Esophagus (tissue), 2 donors: ENCODE data around the gene INSC. TPM values are rescaled to one million over a fixed set of nuclear protein-coding genes. Genes with fewer than 3 reads are reported as not detected.

Source experiments
- H3K27ac ChIP-seq, 2 donors: one replicate each; pipeline ENCODE4 v1.5.1; 2013; ENCODE audit warnings: low read depth in 2 of 2, mild to moderate bottlenecking in 2 of 2, inconsistent platforms in 1 of 2, low read length in 1 of 2, moderate library complexity in 1 of 2
- H3K27me3 ChIP-seq, 2 donors: one replicate each; pipeline ENCODE4 v1.6.1; 2013; ENCODE audit warnings: low read length in 2 of 2, control low read depth in 1 of 2, mild to moderate bottlenecking in 1 of 2; ENCODE audit not compliant: insufficient read depth in 2 of 2, control insufficient read depth in 1 of 2
- H3K36me3 ChIP-seq, 2 donors: one replicate each; pipeline ENCODE4 v1.6.1; 2013; ENCODE audit warnings: low read length in 1 of 2; ENCODE audit not compliant: control insufficient read depth in 2 of 2, insufficient read depth in 2 of 2
- H3K4me1 ChIP-seq, 2 donors: one replicate each; pipeline ENCODE4 v1.6.1; 2013; ENCODE audit warnings: low read length in 1 of 2; ENCODE audit not compliant: control insufficient read depth in 2 of 2, insufficient read depth in 2 of 2
- H3K4me3 ChIP-seq, 2 donors: one replicate each; pipeline ENCODE4 v1.5.1; 2013; ENCODE audit warnings: low read length in 2 of 2, mild to moderate bottlenecking in 2 of 2, low read depth in 1 of 2, moderate library complexity in 1 of 2
- H3K9me3 ChIP-seq, 2 donors: one replicate each; pipeline ENCODE4 v1.6.1; 2013; ENCODE audit warnings: mild to moderate bottlenecking in 2 of 2, low read depth in 1 of 2, low read length in 1 of 2, moderate library complexity in 1 of 2; ENCODE audit not compliant: control insufficient read depth in 2 of 2, insufficient read depth in 1 of 2
- WGBS, 2 donors: extraction: QIAGEN DNeasy Blood & Tissue Kit; methylation state at CpG; one replicate each; pipeline ENCODE4 v1.1.7; 2013; 5-methylcytosine and 5-hydroxymethylcytosine counted together
- polyA plus RNA-seq, 2 donors: library from polyadenylated mRNA; stranded (reverse); fragments of 200-250 nt; gene quantifications; one replicate each; pipeline ENCODE4 v1.2.3, GENCODE V29; 2013
- donor health status: healthy with polysubstance abuse.
- donor health status: Bipolar disorder and iron deficiency.

Gene INSC
- polyA plus RNA-seq, 2 donors = 0.06 to 0.08 TPM

GRCh38 chr11:15201586-15201985 lies 86.9 kb downstream of the INSC start:
- Histone ChIP-seq H3K36me3 (no peaks in the 10 kb centered on the region), H3K9me3 (no peaks in the 10 kb centered on the region), H3K4me3 (no peak overlapping the region), H3K27ac (no peak overlapping the region), H3K27me3 (no peaks in the 10 kb centered on the region), H3K4me1 (no peaks in the 10 kb centered on the region)
- 95 to 97% methylated on average over 4 of the region's 4 CpGs for WGBS, 2 donors

DNA sequence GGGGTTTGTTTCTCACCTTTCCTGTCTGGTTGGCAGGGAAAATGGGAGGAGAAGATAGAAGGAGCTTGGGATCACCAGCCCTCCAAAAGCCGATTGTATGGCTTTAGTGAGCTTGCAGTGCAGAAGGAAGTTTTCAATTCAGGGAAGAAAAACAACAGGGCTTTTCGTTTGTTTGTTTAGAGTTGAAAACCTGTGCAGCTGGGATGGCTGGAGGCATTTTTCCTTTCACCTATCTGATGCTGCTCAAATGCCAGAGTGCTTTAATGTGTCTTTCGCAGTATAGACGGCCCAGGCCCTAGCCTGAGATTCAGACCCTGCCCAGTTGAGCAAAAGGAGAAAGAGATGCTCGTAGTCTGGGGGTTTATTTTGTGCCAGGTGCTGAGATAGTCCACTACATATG lies 87.9 kb downstream of the INSC start:
- Histone ChIP-seq H3K9me3 (no peaks in the 10 kb centered on the region), H3K4me3 (no peak overlapping the region), H3K27ac (no peak overlapping the region), H3K4me1 (no peaks in the 10 kb centered on the region), H3K36me3 (no peaks in the 10 kb centered on the region), H3K27me3 (no peaks in the 10 kb centered on the region)
- 54 to 79% methylated on average over 5 of the region's 5 CpGs for WGBS, 2 donors

DNA sequence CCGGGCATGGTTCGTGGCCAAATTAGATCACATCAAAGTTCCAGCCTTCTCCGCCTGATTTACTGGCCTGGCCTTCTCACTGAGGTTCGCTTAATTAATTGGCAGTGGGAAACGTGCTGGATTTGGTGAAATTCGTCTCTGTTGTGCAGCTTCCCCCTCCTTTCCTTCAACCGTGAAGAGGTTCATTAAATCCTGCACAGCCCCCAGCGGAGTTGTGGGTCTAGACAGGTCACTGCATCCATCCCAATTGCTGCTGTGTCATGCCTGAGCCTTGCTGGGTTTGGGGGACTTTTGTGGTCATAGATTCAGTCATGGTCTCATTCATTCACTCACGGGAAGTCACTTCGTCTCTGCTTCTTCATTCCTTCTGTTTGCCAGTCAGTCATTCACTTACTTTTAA lies 90.0 kb downstream of the INSC start:
- no peaks in the 10 kb centered on the region for H3K27me3 ChIP-seq
- no peaks in the 10 kb centered on the region for H3K4me1 ChIP-seq
- H3K9me3 ChIP-seq = no peaks in the 10 kb centered on the region
- 64 to 69% methylated on average over 10 of the region's 10 CpGs for WGBS, 2 donors
- H3K27ac ChIP-seq = no peak overlapping the region
- H3K36me3 ChIP-seq = no peaks in the 10 kb centered on the region
- H3K4me3 ChIP-seq = no peak overlapping the region

DNA sequence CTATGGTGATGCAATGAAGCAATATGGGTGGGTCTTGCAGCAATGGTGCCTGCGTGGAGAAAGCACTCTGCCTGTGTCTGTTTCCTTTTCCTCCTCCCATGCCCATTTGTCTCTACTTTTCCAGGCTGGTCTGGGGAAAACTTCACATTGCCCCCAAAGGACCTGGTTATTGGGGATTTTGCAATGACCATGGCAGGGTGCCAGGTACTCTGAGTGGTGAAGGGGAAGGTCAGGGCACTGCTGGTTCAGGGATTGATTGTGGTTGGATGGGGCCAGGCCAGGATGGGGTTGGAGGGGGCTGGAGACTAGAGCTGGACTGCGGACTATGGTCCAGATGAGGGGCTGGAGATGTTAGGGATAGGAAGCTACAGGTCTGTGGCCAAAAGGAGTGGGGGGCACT lies 92.1 kb downstream of the INSC start:
- 87 to 94% methylated on average over 2 of the region's 2 CpGs for WGBS, 2 donors
- Histone ChIP-seq H3K27ac (no peak overlapping the region), H3K36me3 (no peaks in the 10 kb centered on the region), H3K4me3 (no peak overlapping the region), H3K27me3 (no peaks in the 10 kb centered on the region), H3K4me1 (no peaks in the 10 kb centered on the region), H3K9me3 (no peaks in the 10 kb centered on the region)

- H3K4me1 ChIP-seq = no peaks in the 10 kb centered on the region
- no peak overlapping the region for H3K4me3 ChIP-seq
- WGBS, 2 donors = 18 to 19% methylated on average over 10 of the region's 10 CpGs
Measured at GRCh38 chr11:15208378-15209222, 93.9 kb downstream of the INSC start.

GRCh38 chr11:15212876-15213275 lies 98.2 kb downstream of the INSC start:
- no peaks in the 10 kb centered on the region for H3K36me3 ChIP-seq
- H3K27ac ChIP-seq = no peak overlapping the region
- H3K4me1 ChIP-seq = no peaks in the 10 kb centered on the region
- no peaks in the 10 kb centered on the region for H3K27me3 ChIP-seq
- 87 to 88% methylated on average over 4 of the region's 4 CpGs for WGBS, 2 donors
- H3K9me3 ChIP-seq = no peaks in the 10 kb centered on the region
- H3K4me3 ChIP-seq = no peak overlapping the region

More at GRCh38 chr11:15208378-15209222, 93.9 kb downstream of the INSC start:
- no peaks in the 10 kb centered on the region for H3K27me3 ChIP-seq
- no peaks in the 10 kb centered on the region for H3K36me3 ChIP-seq
- no peak overlapping the region for H3K27ac ChIP-seq
- no peaks in the 10 kb centered on the region for H3K9me3 ChIP-seq

GRCh38 chr11:15213471-15214231 lies 98.9 kb downstream of the INSC start:
- no peaks in the 10 kb centered on the region for H3K27me3 ChIP-seq
- H3K9me3 ChIP-seq = no peaks in the 10 kb centered on the region
- H3K4me1 ChIP-seq = no peaks in the 10 kb centered on the region
- no peak overlapping the region for H3K27ac ChIP-seq
- 44 to 48% methylated on average over 3 of the region's 3 CpGs for WGBS, 2 donors
- H3K4me3 ChIP-seq = no peak overlapping the region
- H3K36me3 ChIP-seq = no peaks in the 10 kb centered on the region

DNA sequence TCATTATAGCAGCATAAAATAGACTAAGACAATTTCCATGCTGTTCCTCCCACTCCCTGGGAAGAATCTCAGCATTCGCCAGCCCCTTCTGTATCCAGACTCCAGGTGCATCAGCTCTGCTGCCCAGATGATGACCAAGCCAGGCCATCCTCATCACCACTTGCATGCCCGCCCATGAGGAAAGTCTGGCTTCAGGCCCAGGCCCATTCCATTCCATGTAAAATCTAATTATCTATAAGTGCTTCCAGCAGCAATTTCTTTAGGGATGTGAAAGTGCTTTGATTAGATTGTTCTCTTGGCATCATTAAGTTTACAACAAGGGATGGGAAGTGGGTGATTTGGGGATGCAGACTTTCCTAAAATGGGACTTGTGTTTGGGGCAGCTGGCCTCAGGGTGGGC lies 100.3 kb downstream of the INSC start:
- Histone ChIP-seq H3K4me3 (no peak overlapping the region), H3K4me1 (no peaks in the 10 kb centered on the region), H3K27me3 (no peaks in the 10 kb centered on the region), H3K36me3 (no peaks in the 10 kb centered on the region), H3K9me3 (no peaks in the 10 kb centered on the region), H3K27ac (no peak overlapping the region)
- 88 to 96% methylated on average over 2 of the region's 2 CpGs for WGBS, 2 donors

DNA sequence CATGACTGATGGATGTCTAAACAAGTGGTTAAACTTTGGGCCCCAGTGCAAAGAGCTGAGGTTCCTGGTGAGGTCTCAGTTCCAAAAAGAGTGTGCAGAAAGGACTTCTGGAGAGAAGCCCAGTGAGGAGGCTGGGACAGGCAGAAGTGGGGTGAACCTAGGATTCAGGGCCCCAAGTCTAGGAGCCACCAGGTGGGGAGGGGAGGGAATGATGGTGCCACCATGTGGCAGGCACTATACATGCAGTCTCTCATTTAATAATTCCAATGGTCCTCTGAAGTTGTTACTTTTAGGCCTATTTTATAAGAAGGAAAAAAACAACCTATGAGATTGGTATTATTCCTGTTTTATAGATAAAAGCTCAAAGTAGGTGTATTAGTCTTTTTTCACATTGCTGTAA lies 102.0 kb downstream of the INSC start:
- Histone ChIP-seq H3K4me3 (no peak overlapping the region), H3K27me3 (no peaks in the 10 kb centered on the region), H3K9me3 (no peaks in the 10 kb centered on the region), H3K4me1 (no peaks in the 10 kb centered on the region), H3K36me3 (no peaks in the 10 kb centered on the region), H3K27ac (no peak overlapping the region)
